Measurements from ENCODE around the gene NLN.
"Not testable (repeated sequence)": the region's sequence is repeated elsewhere in the genome, so short reads cannot be mapped to it uniquely, and the experiment has no call there.

NLN gene

GRCh38 chr5:65721720-65722574, at the start of gene NLN, which contains the start of gene SGTB:
NLN (plus strand) TSS chr5:65722205; CDS start chr5:65722374, 169 bp downstream.
SGTB (minus strand) TSS chr5:65722109; CDS start chr5:65720807, 1,302 bp downstream.
- peak; percentile 89 to 93 for DNase-seq

GRCh38 chr5:65672796-65673195, 49.2 kb upstream of the NLN start:
- no peak for DNase-seq

- no peak for DNase-seq
Observed at GRCh38 chr5:65674749-65675148, 47.3 kb upstream of the NLN start.

GRCh38 chr5:65676056-65676455, 45.9 kb upstream of the NLN start:
- not testable (repeated sequence) for DNase-seq

- DNase-seq, result no peak
Observed at GRCh38 chr5:65682148-65682547, 39.9 kb upstream of the NLN start.

GRCh38 chr5:65693121-65693520, 28.9 kb upstream of the NLN start:
- DNase-seq, result no peak

GRCh38 chr5:65695162-65695755, 26.7 kb upstream of the NLN start:
- DNase-seq, result no peak

GRCh38 chr5:65695896-65696295, 26.1 kb upstream of the NLN start:
- DNase-seq, result no peak

- DNase-seq, result no peak
Observed at GRCh38 chr5:65696892-65697291, 25.1 kb upstream of the NLN start.

GRCh38 chr5:65699338-65699737, 22.7 kb upstream of the NLN start:
- no peak for DNase-seq

GRCh38 chr5:65702036-65702435, 20.0 kb upstream of the NLN start:
- DNase-seq, result no peak

GRCh38 chr5:65704621-65705239, 17.3 kb upstream of the NLN start:
- DNase-seq, result no peak

- no peak for DNase-seq
Observed at GRCh38 chr5:65707663-65708062, 14.3 kb upstream of the NLN start.

- no peak for DNase-seq
Observed at GRCh38 chr5:65708145-65708544, 13.9 kb upstream of the NLN start.

GRCh38 chr5:65718576-65719310, 3.3 kb upstream of the NLN start:
- DNase-seq, result no peak

- DNase-seq, result peak; percentile 51 to 54
Observed at GRCh38 chr5:65721050-65721719, 820 bp upstream of the NLN start.

GRCh38 chr5:65722575-65723403, 784 bp downstream of the NLN start:
- DNase-seq, result peak; percentile 22 to 31

GRCh38 chr5:65727491-65728156, 5.6 kb downstream of the NLN start:
- no peak for DNase-seq

- no peak for DNase-seq
Observed at GRCh38 chr5:65728218-65728617, 6.2 kb downstream of the NLN start.

- no peak for DNase-seq
Observed at GRCh38 chr5:65730910-65731309, 8.9 kb downstream of the NLN start.

- not testable (repeated sequence) for DNase-seq
Observed at GRCh38 chr5:65732046-65732445, 10.0 kb downstream of the NLN start.
